ENCODE results near the gene AP1S3.

Gene AP1S3

DNA sequence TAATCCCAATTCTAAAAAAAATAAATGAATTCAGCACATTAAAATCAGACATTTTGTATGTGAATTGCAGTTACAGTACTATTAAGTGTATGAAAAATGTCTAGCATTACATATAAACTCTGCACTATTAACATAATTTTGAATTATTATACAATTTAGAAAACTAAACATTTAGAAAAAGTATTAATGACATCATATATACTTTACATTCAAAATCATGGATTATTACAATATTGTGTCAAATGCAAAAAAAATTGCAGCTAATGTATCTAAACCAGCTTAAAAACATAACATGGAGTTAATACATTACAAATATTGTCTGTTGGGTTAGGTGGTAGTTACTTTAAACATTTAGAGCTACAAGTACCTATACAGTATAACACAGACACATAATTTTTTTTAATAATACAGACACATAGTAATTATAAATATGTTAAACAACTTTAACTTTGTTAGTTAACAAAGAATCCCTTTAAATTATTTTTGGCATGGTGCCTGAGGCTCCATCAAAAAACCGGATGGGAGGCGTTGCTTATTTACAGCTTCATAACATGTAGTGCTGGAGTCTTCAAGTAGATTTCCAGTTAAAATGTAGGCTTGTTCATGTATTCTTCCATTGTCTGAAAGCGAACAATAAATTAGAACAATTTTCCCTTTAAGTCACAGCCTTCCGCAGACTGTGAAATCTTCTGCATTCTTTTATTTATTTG is 79.1 kb downstream of the AP1S3 start:
- TF ChIP-seq, protein P1, sequence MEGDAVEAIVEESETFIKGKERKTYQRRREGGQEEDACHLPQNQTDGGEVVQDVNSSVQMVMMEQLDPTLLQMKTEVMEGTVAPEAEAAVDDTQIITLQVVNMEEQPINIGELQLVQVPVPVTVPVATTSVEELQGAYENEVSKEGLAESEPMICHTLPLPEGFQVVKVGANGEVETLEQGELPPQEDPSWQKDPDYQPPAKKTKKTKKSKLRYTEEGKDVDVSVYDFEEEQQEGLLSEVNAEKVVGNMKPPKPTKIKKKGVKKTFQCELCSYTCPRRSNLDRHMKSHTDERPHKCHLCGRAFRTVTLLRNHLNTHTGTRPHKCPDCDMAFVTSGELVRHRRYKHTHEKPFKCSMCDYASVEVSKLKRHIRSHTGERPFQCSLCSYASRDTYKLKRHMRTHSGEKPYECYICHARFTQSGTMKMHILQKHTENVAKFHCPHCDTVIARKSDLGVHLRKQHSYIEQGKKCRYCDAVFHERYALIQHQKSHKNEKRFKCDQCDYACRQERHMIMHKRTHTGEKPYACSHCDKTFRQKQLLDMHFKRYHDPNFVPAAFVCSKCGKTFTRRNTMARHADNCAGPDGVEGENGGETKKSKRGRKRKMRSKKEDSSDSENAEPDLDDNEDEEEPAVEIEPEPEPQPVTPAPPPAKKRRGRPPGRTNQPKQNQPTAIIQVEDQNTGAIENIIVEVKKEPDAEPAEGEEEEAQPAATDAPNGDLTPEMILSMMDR (IDR thresholded peaks at IDR 0.05; ENCODE audit: low read depth, low read length): no peak
- Histone ChIP-seq H3K4me3 (ENCODE audit: low read depth, low read length) (no peak overlapping the region), H3K9me3 (no peaks in the 10 kb centered on the region), H3K36me3 (no peaks in the 10 kb centered on the region), H3K4me1 (no peaks in the 10 kb centered on the region), H3K27me3 (no peaks in the 10 kb centered on the region)
- no peak for DNase-seq

DNA sequence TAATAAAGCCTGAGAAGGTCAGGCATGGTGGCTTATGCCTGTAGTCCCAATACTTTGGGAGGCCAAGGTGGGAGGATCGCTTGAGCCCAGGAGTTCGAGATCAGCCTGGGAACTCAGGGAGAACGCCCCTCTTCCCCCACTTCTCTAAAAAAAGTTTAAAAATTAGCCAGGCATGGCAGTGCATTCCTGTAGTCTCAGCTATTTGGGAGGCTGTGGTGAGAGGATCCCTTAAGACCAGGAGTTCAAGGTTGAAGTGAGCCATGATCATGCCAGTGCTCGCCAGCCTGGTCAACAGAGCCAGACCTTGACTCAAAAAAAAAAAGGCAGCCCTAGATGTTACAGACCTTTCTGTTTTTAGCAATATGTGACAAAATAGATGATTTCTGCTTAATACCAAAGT is 83.4 kb downstream of the AP1S3 start:
- Histone ChIP-seq H3K27me3 (no peaks in the 10 kb centered on the region), H3K4me1 (no peaks in the 10 kb centered on the region), H3K9me3 (no peaks in the 10 kb centered on the region), H3K36me3 (no peaks in the 10 kb centered on the region), H3K4me3 (ENCODE audit: low read depth, low read length) (no peak overlapping the region)
- DNase-seq: no peak
- TF ChIP-seq, protein P1 (IDR thresholded peaks at IDR 0.05; ENCODE audit: low read depth, low read length): no peak

DNA sequence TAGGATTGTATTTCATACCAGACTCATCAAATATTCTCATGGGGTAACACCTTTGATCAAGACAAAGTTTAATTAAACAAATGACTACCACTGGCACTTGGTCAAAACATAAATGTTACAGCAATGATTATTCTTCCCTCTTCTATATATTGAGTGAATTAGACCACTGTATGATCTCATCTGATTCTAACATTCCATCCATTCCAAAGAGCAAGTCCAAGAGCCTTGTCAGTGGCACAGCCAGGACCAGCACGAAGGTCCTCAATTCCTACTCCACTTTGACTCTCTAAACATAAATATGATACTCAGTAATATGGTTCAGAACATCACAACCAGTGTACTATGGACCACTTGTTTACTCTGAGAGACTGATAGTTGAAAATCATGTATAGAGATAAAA is 86.4 kb downstream of the AP1S3 start:
- H3K4me1 ChIP-seq: no peaks in the 10 kb centered on the region
- no peak for DNase-seq
- H3K9me3 ChIP-seq: no peaks in the 10 kb centered on the region
- H3K4me3 ChIP-seq (ENCODE audit: low read depth, low read length): no peak overlapping the region
- TF ChIP-seq, protein P1 (IDR thresholded peaks at IDR 0.05; ENCODE audit: low read depth, low read length): no peak
- H3K27me3 ChIP-seq: no peaks in the 10 kb centered on the region
- no peaks in the 10 kb centered on the region for H3K36me3 ChIP-seq

DNA sequence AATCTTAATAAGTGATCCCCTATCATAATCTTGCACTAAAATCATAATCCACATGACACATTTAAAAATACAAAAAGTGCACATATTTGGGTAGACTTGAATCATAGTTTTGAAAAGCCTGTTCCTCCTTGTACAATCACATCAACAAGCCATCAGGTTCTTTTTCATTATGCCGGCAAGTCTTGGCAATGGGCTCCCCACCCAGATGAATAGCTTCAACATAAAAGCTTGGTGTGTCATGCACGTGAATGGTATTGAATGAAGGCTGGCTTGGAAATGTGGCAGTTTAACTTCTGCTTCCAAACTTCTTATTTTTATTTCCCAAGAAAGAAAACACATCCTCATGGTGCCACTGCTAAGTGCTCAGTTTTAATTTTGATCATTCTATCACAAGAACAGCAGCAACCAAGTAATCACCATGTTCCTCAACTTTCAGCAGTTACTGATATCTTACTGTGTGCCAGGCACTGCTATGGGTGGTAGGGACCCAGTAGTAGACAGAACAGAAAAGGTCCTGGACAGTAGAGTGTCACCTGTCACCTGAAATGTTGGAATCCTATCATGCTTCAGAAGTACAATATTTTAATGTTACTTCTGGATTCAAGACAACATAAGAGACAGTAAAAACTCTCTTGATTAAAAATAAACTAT is 89.9 kb downstream of the AP1S3 start:
- Histone ChIP-seq H3K36me3 (no peaks in the 10 kb centered on the region), H3K4me3 (ENCODE audit: low read depth, low read length) (no peak overlapping the region), H3K27me3 (no peaks in the 10 kb centered on the region), H3K4me1 (no peaks in the 10 kb centered on the region), H3K9me3 (no peaks in the 10 kb centered on the region)
- TF ChIP-seq, protein P1 (IDR thresholded peaks at IDR 0.05; ENCODE audit: low read depth, low read length): no peak
- no peak for DNase-seq

DNA sequence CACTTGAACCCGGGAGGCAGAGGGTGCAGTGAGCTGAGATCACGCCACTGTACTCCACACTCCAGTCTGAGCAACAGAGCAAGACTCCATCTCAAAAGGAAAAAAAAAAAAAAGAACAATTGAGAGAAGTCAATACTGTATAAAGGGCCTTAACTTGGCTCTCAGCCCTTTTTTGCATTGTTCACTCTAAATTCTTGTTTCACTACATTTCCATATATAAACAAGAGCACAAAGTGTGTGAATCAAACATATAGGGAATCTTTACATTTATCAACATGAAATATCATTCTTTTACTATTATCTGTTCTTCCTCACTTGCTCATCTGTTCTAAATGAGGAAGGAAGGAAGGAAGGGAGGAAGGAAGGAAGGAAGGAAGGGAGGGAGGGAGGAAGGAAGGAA is 90.8 kb downstream of the AP1S3 start:
- no peak for DNase-seq
- no peaks in the 10 kb centered on the region; the same call in 1 of the 2 replicates for H3K4me1 ChIP-seq
- no peak overlapping the region for H3K4me3 ChIP-seq (ENCODE audit: low read depth, low read length)
- no peaks in the 10 kb centered on the region for H3K27me3 ChIP-seq
- no peaks in the 10 kb centered on the region for H3K9me3 ChIP-seq
- TF ChIP-seq, protein P1 (IDR thresholded peaks at IDR 0.05; ENCODE audit: low read depth, low read length): no peak
- no peaks in the 10 kb centered on the region for H3K36me3 ChIP-seq

DNA sequence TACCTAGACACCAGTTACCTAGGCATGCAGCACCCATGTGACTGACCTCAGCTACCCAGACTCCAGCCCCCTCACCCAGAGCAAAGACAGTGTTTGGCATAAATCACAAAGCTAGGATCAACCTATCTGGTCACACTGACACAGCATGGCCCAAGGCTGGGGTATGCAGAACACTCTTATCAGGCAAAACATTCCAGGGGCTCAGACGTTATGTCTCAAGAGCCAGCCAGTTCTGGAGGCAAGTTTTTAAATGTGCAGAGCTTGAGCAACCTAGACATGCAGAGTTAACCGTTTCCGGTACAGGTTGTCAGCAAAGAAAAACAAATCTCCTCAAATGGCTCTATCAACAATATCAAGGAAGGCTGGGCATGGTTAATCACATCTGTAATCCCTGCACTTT is 92.8 kb downstream of the AP1S3 start:
- Histone ChIP-seq H3K27me3 (no peaks in the 10 kb centered on the region), H3K4me1 (no peaks in the 10 kb centered on the region; the same call in 1 of the 2 replicates), H3K36me3 (no peaks in the 10 kb centered on the region), H3K9me3 (no peaks in the 10 kb centered on the region), H3K4me3 (ENCODE audit: low read depth, low read length) (no peak overlapping the region)
- TF ChIP-seq, protein P1 (IDR thresholded peaks at IDR 0.05; ENCODE audit: low read depth, low read length): no peak
- no peak for DNase-seq
